K562 (cell line): ENCODE measurements around the gene NME4.

ENCODE experiments used
- EP300 ChIP-seq: IDR thresholded peaks from 2 replicates; pipeline ENCODE4 v1.6.1; 2012; ENCODE audit warnings: low read length, improper control_type of control experiment
- GABPA ChIP-seq: fragments of 200-800 bp; sonication (Bioruptor generic); conservative IDR thresholded peaks from 2 replicates; pipeline ENCODE4 v1.6.1; 2016; ENCODE audit warnings: low read depth, missing genetic modification characterization, missing compliant biosample characterization
- SMC3 ChIP-seq: conservative IDR thresholded peaks from 2 replicates; pipeline ENCODE4 v1.6.1; 2011; ENCODE audit warnings: low read depth, low read length, improper control_type of control experiment; ENCODE audit not compliant: insufficient read depth
- SREBF2 ChIP-seq: sonication (generic); formaldehyde crosslinking; IDR thresholded peaks from 2 replicates; pipeline ENCODE4 v1.4.0; 2020; ENCODE audit warnings: mild to moderate bottlenecking, missing genetic modification reagents
- ZNF780A ChIP-seq: fragments of 250-450 bp; sonication (Bioruptor Pico); IDR thresholded peaks from 2 replicates; pipeline ENCODE4 v1.5.0; 2021; ENCODE audit warnings: mild to moderate bottlenecking
- TF ChIP-seq, protein P1 (sequence below): sonication (generic); formaldehyde crosslinking; IDR thresholded peaks from 2 replicates; pipeline ENCODE4 v1.8.1; 2023; ENCODE audit warnings: mild to moderate bottlenecking, missing genetic modification reagents

GRCh38 chr16:359067-359763 lies 37.8 kb upstream of the NME4 start:
- TF ChIP-seq ZNF780A (CRISPR knock-in tag), result no peak
- no peak for TF ChIP-seq SMC3
- no peak for TF ChIP-seq EP300
- TF ChIP-seq, protein P1, sequence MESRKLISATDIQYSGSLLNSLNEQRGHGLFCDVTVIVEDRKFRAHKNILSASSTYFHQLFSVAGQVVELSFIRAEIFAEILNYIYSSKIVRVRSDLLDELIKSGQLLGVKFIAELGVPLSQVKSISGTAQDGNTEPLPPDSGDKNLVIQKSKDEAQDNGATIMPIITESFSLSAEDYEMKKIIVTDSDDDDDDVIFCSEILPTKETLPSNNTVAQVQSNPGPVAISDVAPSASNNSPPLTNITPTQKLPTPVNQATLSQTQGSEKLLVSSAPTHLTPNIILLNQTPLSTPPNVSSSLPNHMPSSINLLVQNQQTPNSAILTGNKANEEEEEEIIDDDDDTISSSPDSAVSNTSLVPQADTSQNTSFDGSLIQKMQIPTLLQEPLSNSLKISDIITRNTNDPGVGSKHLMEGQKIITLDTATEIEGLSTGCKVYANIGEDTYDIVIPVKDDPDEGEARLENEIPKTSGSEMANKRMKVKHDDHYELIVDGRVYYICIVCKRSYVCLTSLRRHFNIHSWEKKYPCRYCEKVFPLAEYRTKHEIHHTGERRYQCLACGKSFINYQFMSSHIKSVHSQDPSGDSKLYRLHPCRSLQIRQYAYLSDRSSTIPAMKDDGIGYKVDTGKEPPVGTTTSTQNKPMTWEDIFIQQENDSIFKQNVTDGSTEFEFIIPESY (CRISPR knock-in tag), result no peak
- TF ChIP-seq GABPA (tag), result no peak
- no peak for TF ChIP-seq SREBF2 (CRISPR knock-in tag)
